ENCODE results near the gene ZBTB20.

ZBTB20 gene

GRCh38 chr3:114760679-114761078 is 386.4 kb downstream of the ZBTB20 start:
- DNase-seq (ENCODE audit: low read depth): no peak

DNA sequence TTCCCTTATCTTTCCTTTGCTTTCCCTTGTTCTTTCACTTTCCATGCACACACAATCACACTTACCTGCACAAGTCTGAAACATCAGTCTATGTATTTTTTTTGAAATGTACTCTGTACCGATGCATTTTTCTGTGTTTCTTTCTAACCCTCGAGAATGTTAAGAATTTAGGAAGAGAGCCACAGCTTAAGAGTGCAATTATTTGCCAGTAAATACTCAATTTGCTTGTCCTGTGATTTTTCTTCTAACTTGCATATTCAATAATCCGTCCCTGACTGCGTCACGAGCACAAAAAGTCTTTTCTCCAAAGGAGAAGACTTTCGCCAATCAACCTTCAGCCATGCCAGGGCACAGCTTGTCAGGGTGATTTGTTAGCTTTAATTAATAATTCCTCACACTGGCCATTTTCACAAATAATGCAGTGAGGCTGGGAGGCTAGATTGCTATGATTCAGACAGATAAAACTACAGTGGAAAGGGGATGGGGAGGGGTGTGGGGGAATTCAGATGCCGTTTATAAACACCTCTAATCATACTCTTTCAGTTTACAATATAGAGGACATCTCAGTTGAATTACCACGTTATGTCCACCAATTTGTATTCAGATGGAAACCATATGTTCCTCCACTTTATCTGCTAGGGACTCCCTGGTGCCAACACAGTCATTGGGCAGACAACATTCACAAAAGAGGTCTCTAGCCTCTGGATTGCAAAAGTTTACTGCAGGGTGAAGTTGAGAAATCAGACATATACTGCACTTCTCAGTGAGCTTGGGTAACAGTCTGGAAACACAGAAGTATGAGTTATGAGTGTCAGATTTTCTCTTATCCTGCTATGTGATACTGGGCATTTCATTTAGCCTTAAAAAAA is 388.0 kb downstream of the ZBTB20 start:
- no peak for DNase-seq (ENCODE audit: low read depth)

DNA sequence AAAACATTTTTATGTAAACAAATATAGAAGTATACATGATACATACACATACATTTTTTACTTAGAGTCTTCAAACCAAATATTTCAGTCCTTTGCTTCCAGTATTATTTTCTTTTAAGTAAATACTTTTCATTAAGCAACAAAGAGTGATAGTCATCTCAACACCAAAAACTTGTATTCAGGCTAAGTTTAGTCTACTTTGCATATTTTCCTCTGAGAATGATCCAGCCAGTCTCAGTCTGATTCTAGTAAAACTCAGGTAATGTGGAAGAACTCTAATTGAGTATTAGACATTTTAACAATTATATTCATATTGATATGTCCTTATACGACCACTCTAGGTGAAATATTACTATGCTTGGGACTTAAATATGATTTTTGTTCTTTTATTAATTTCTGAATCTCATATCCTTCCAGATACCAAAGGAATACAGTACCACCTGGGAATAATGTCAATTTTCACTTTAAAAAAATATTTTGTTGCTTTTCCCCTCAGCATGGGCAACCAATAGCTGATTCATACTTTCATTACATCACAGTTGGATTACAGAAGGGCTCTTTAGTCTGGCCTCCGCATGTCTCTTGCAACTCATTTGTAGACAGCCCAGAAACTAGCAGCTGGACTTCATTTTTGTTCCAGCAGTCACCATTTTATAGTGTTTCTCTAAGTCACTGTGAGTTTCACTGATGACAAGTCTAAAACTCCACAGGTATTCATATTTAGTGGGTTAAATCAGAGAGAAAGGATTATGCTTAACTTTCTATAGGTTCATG is 390.4 kb downstream of the ZBTB20 start:
- DNase-seq (ENCODE audit: low read depth): no peak

DNA sequence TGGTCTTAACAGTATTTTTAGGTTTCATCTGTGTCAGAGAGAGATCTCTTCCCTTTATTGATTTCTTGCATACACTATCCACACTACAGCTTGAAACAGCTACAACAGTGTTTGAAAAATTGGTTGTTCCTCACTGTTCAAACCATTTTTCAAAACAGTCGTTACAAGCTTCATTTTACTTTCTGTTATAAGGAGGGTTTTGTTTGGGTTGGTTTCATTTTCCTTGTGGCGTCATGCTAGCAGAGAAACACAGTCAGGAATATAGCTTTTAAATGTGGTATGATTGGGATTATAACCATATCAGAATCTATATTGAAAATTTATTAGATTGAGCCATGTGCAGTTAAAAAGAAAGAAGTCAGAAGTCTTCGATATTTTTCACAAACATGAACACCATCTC is 400.6 kb downstream of the ZBTB20 start:
- DNase-seq (ENCODE audit: low read depth): no peak

GRCh38 chr3:114745322-114746240 is 401.5 kb downstream of the ZBTB20 start:
- no peak for DNase-seq (ENCODE audit: low read depth)

DNA sequence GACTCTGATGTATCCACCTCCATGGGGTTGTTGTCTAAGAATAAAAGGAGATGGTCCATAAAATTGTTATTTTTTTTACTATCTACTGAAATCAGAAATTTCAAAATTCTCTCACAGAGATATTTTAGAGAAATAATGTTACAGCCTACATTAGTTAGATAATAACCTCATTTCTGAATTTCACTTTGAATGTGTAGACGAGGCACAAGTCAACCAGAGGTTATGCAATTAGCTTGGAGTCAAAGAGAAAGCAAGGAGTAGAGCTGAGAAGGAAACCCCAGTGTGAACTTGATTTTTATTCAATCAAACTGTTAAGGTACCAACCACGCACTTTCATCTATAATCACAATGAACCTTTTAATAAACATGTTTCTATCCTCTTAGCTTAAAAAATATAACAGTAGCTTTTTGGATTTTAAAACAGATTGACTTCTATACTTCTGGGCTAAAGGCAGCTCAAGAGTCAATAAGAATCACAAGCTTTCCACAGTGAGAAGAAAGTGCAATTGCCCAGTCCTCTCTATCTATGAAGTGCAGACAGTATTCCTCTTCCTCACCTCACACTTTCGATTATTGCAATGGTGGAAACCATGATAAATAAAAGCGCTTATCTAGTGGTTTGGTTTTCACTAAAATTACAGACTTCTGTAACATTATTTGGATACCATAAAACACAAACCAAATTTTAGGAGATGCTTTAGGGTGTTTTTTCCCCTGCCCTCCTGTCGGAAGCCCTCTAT is 403.2 kb downstream of the ZBTB20 start:
- no peak for DNase-seq (ENCODE audit: low read depth)

DNA sequence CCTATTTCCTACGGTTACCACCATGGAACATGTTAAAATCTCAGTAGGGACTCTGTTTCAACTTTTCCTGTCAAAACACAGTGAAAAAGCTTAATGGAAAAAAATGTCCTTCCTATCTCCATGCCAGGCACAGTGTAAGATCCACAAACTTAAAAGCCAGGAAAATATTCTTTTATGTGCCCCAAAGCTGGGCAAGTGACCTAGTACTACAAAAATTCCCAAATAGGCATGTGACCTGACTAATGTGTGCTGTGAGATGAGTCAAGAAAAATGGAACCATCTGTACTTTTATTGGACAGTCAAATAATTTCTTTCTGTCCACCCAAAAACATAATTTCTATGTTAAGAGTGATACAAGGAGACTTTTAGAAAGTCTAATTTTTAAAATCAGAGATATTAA is 406.0 kb downstream of the ZBTB20 start:
- DNase-seq (ENCODE audit: low read depth): no peak

GRCh38 chr3:114739627-114740026 is 407.5 kb downstream of the ZBTB20 start:
- no peak for DNase-seq (ENCODE audit: low read depth)

GRCh38 chr3:114732353-114732752 is 414.7 kb downstream of the ZBTB20 start:
- DNase-seq (ENCODE audit: low read depth): no peak

GRCh38 chr3:114730397-114730796 is 416.7 kb downstream of the ZBTB20 start:
- DNase-seq (ENCODE audit: low read depth): no peak

- DNase-seq (ENCODE audit: low read depth): no peak
Measured at GRCh38 chr3:114727373-114727772, 419.7 kb downstream of the ZBTB20 start.

- no peak for DNase-seq (ENCODE audit: low read depth)
Measured at GRCh38 chr3:114725966-114726365, 421.1 kb downstream of the ZBTB20 start.

- DNase-seq (ENCODE audit: low read depth): no peak
Measured at GRCh38 chr3:114722530-114722929, 424.6 kb downstream of the ZBTB20 start.

DNA sequence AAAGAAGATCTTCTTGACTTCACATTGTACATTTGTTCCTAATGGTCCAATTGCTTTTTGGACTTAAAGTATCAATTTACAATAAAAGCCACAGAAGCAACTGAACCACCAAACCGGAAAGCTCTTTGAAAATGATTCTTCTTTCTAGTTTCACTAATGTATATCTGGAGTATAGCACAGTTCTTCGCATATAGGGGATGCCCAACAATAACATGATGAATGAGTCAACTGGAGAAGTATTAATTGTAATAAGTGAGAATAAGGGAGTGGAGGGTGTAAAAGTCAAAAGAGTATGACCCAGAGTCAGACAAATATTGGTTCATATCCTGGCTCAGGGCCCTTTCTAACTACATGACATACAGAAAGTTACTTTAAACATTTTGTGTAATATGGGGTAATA is 425.2 kb downstream of the ZBTB20 start:
- DNase-seq (ENCODE audit: low read depth): no peak

DNA sequence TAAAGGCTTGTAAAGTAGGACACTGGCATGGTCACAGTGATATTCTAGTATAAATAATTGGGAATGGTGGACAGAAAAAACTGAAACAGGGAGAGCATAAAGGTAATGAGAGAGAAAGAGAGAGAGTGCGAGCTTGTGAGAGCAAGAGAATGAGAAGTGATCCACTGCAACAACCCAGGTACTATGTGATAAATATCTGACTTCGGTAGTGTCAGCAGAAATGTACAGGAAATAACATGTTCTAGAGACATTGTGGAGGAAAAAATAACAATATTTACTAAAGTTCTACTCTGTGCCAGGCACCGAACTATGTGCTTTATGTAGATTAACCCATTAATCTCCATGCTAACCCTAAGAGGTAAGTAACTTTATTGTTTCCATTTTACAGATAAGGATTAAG is 425.9 kb downstream of the ZBTB20 start:
- DNase-seq (ENCODE audit: low read depth): no peak

DNA sequence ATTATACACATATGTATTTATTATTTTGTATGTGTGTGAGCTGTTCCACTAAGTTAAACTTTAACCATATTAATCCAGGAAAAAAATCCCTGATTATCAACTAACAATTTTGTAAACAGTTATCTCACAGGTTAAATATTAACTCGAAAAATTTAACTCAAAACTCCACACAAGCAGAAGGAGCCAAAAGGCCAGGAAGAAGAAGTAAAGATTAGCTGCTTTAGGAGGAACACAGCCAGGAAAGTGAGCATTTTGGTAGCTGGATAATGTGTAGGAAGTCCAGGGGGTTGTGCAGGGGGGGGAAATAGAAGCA is 428.2 kb downstream of the ZBTB20 start:
- DNase-seq (ENCODE audit: low read depth): no peak

DNA sequence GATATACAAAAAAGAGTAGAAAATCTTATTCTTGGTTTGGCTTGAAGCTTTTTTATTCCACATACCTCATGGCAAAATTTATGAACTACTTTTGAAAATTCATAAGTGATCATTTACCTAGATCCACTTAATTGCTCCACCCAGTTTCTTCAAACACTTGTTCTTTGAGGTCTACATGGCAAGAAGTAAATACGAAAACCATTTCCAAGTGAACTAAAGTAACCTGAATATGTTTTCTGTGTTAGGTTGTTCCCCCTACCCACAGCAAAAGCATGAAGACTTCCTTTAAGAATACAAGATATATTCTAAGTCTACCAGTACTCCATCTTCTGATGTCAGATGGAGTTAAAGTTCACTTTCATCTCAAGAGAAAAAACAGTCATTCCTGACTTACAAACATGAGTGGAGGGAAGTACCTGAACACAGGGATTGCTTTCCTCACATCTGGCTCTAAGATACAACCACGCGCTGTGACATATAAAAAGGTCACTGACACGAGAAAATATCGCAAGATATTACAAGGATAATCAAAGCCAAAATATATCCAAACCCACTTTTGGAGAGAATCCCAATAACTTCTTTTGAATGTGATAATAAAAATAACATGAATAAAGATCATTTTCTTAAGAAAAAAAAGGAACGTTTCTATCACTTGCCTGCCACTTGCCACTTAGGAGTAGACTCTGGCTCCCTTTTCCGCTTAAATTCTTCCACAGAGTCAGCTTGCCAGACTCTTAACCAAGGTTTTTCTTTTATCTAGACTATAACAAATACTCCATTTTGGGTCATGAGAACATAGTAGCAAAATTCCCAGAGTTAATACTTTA is 428.8 kb downstream of the ZBTB20 start:
- DNase-seq (ENCODE audit: low read depth): no peak

GRCh38 chr3:114716916-114717315 is 430.2 kb downstream of the ZBTB20 start:
- no peak for DNase-seq (ENCODE audit: low read depth)

GRCh38 chr3:114716126-114716525 is 431.0 kb downstream of the ZBTB20 start:
- no peak for DNase-seq (ENCODE audit: low read depth)

DNA sequence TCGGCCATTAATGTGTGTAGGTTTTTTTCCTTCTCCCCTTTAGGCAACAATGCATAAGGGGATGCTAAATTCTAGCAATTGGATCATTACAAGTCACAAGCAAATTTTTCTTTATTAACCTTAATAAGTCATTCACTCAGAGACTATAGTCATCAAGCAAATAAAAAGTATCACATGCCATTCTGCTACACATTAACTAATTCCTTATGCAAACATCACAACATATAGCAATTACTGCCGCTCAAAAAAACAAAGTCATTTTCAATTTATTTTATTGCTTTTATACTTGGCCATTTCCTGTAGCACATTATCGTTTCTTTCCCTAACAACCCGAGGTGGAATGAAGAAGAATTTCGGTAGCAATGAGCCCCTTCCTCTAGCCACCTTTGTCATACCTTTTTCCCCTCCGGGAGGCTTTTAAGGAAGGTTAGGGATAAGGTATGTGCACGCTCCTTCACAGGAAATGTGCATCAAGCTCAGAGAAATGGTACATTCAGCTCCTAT is 432.1 kb downstream of the ZBTB20 start:
- no peak for DNase-seq (ENCODE audit: low read depth)

DNA sequence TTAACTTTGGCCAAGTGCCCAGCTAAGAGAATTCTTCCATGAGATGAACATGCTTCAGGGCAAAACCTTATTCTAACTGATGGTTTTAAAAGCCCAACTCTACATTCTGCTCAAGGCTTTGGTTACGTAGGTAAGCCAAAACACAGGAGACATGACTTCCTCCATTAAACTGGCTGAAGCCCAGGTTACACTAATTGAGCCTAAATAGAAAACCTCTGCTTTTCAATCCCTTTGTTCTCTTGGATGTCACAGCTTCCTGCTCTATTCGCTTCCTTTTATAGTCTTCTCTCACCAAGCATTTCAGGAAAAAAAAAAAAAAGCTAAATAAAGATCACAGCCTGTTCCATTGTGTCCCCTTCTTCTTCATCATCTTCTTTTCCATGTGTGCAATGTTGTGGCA is 432.9 kb downstream of the ZBTB20 start:
- DNase-seq (ENCODE audit: low read depth): no peak

Measured in T-helper 22 cell (primary cell).